ENCODE data around the gene LYPD1.

DNA sequence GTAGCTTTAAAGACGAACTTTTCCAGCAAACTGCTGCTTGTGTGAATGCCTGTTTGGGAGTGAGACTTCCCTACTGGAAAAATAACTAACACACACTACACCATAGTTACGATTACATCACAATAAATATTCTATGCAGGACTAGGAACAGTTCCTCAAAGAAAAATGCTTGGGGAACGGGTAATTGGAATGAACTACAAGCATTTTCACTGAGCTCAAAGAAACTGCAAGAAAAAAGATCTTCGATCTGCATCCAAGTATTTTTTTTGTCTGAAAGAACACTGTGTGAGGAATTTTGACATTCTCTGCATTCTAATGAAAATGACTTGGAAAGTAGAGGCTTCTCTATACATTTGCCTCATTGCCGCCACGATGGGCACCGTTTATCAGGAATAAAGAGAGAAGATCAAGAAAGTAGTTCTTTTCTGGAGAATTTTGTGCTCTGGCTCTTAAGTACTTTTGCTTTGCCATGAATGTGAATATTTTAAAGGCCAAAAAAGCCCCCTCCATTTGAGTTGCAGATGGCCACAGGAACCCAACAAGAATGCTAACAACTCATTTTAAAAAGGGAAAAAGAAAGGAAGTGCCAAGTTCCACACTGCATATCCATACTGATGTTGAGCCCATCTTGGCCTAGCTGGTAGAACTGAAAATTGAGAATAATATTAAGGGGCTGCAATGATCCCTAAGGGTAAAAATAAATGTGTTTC lies 13.6 kb downstream of the LYPD1 start:
- TF ChIP-seq, protein P1, sequence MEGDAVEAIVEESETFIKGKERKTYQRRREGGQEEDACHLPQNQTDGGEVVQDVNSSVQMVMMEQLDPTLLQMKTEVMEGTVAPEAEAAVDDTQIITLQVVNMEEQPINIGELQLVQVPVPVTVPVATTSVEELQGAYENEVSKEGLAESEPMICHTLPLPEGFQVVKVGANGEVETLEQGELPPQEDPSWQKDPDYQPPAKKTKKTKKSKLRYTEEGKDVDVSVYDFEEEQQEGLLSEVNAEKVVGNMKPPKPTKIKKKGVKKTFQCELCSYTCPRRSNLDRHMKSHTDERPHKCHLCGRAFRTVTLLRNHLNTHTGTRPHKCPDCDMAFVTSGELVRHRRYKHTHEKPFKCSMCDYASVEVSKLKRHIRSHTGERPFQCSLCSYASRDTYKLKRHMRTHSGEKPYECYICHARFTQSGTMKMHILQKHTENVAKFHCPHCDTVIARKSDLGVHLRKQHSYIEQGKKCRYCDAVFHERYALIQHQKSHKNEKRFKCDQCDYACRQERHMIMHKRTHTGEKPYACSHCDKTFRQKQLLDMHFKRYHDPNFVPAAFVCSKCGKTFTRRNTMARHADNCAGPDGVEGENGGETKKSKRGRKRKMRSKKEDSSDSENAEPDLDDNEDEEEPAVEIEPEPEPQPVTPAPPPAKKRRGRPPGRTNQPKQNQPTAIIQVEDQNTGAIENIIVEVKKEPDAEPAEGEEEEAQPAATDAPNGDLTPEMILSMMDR (conservative IDR thresholded peaks at IDR 0.05; ENCODE audit: low read depth in 2 of 2): no peak
- TF ChIP-seq, protein P2, sequence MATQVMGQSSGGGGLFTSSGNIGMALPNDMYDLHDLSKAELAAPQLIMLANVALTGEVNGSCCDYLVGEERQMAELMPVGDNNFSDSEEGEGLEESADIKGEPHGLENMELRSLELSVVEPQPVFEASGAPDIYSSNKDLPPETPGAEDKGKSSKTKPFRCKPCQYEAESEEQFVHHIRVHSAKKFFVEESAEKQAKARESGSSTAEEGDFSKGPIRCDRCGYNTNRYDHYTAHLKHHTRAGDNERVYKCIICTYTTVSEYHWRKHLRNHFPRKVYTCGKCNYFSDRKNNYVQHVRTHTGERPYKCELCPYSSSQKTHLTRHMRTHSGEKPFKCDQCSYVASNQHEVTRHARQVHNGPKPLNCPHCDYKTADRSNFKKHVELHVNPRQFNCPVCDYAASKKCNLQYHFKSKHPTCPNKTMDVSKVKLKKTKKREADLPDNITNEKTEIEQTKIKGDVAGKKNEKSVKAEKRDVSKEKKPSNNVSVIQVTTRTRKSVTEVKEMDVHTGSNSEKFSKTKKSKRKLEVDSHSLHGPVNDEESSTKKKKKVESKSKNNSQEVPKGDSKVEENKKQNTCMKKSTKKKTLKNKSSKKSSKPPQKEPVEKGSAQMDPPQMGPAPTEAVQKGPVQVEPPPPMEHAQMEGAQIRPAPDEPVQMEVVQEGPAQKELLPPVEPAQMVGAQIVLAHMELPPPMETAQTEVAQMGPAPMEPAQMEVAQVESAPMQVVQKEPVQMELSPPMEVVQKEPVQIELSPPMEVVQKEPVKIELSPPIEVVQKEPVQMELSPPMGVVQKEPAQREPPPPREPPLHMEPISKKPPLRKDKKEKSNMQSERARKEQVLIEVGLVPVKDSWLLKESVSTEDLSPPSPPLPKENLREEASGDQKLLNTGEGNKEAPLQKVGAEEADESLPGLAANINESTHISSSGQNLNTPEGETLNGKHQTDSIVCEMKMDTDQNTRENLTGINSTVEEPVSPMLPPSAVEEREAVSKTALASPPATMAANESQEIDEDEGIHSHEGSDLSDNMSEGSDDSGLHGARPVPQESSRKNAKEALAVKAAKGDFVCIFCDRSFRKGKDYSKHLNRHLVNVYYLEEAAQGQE (IDR thresholded peaks at IDR 0.05; ENCODE audit: unreplicated experiment): no peak
- TF ChIP-seq, protein P3, sequence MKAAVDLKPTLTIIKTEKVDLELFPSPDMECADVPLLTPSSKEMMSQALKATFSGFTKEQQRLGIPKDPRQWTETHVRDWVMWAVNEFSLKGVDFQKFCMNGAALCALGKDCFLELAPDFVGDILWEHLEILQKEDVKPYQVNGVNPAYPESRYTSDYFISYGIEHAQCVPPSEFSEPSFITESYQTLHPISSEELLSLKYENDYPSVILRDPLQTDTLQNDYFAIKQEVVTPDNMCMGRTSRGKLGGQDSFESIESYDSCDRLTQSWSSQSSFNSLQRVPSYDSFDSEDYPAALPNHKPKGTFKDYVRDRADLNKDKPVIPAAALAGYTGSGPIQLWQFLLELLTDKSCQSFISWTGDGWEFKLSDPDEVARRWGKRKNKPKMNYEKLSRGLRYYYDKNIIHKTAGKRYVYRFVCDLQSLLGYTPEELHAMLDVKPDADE (IDR thresholded peaks at IDR 0.05): no peak
- TF ChIP-seq CREB1 (CRISPR knock-in tag; IDR thresholded peaks at IDR 0.05; ENCODE audit: low read depth) (no peak), EZH2phosphoT487 (IDR thresholded peaks at IDR 0.05; ENCODE audit: unreplicated experiment) (no peak), EZH2 (IDR thresholded peaks at IDR 0.05; ENCODE audit: low read depth, unreplicated experiment) (no peak), POLR2AphosphoS5 (IDR thresholded peaks at IDR 0.05; ENCODE audit: low read depth) (no peak), STAT1 (IDR thresholded peaks at IDR 0.05; ENCODE audit: unreplicated experiment) (no peak), ZNF331 (CRISPR knock-in tag; IDR thresholded peaks at IDR 0.05; ENCODE audit: low read depth) (no peak), JUNB (IDR thresholded peaks at IDR 0.05; ENCODE audit: unreplicated experiment) (no peak), ZNF114 (CRISPR knock-in tag; IDR thresholded peaks at IDR 0.05) (no peak)
